HG03460 (cell line): Measurements from ENCODE around the gene SELENON.
A peak's percentile ranks its signal among the peaks of the same experiment; 100 is the strongest.
"Not testable (repeated sequence)": the region's sequence is repeated elsewhere in the genome, so short reads cannot be mapped to it uniquely, and the experiment has no call there.

Experiments
- ATAC-seq: cut with Tn5 transposase; IDR thresholded peaks from one replicate; pipeline ENCODE4 v1.9.1; 2021; ENCODE audit not compliant: unreplicated experiment

Gene SELENON

GRCh38 chr1:25826571-25826970 lies 26.6 kb downstream of the SELENON start:
- no peak for ATAC-seq

GRCh38 chr1:25828491-25828890 lies 28.5 kb downstream of the SELENON start:
- ATAC-seq, result no peak

- ATAC-seq, result no peak
These were observed 29.1 kb downstream of the SELENON start for GRCh38 chr1:25829046-25829445.

GRCh38 chr1:25831569-25832196 lies 31.7 kb downstream of the SELENON start:
- no peak for ATAC-seq

- no peak for ATAC-seq
These were observed 32.5 kb downstream of the SELENON start for GRCh38 chr1:25832336-25833037.

GRCh38 chr1:25833158-25833557 lies 33.2 kb downstream of the SELENON start:
- no peak for ATAC-seq

GRCh38 chr1:25834894-25835293 lies 34.9 kb downstream of the SELENON start:
- ATAC-seq, result no peak

- no peak for ATAC-seq
These were observed 36.7 kb downstream of the SELENON start for GRCh38 chr1:25836695-25837094.

- no peak for ATAC-seq
These were observed 37.4 kb downstream of the SELENON start for GRCh38 chr1:25837262-25837875.

GRCh38 chr1:25839808-25840207 lies 39.8 kb downstream of the SELENON start:
- not testable (repeated sequence) for ATAC-seq

- ATAC-seq, result no peak
These were observed 43.5 kb downstream of the SELENON start for GRCh38 chr1:25843483-25843882.

- ATAC-seq, result no peak
These were observed 44.7 kb downstream of the SELENON start for GRCh38 chr1:25844536-25845337.

- no peak for ATAC-seq
These were observed 45.7 kb downstream of the SELENON start for GRCh38 chr1:25845664-25846063.

- no peak for ATAC-seq
These were observed 47.9 kb downstream of the SELENON start for GRCh38 chr1:25847929-25848328.

- no peak for ATAC-seq
These were observed 48.5 kb downstream of the SELENON start for GRCh38 chr1:25848531-25848930.

GRCh38 chr1:25854554-25854953 lies 54.6 kb downstream of the SELENON start:
- ATAC-seq, result no peak

- ATAC-seq, result no peak
These were observed 56.9 kb downstream of the SELENON start for GRCh38 chr1:25856856-25857255.

GRCh38 chr1:25858494-25858893 lies 58.5 kb downstream of the SELENON start:
- no peak for ATAC-seq

- ATAC-seq, result peak; percentile 78
These were observed 59.2 kb downstream of the SELENON start, which contains the start of gene AUNIP for GRCh38 chr1:25858906-25859789. Gene AUNIP, minus strand, starts transcription at chr1:25859457. Its CDS starts 100 bp downstream, at chr1:25859357.
